GM23338 (cell line): Measurements from ENCODE around the gene SLC18A2.

Experiments used
- CREB1 ChIP-seq: fragments of 250-450 bp; sonication (Bioruptor Pico); IDR thresholded peaks from 2 replicates; pipeline ENCODE4 v1.5.0; 2020; ENCODE audit warnings: low read depth, mild to moderate bottlenecking, moderate library complexity
- ETS1 ChIP-seq: IDR thresholded peaks from 2 replicates; pipeline ENCODE4 v1.6.1; 2016; ENCODE audit warnings: antibody characterized with exemption
- EZH2 ChIP-seq: fragments of 200-600 bp; sonication (generic); IDR thresholded peaks from one replicate; pipeline ENCODE4 v1.8.0; 2017; ENCODE audit warnings: antibody characterized with exemption, mild to moderate bottlenecking, low read depth; ENCODE audit not compliant: unreplicated experiment
- EZH2phosphoT487 ChIP-seq: fragments of 200-600 bp; sonication (generic); IDR thresholded peaks from one replicate; pipeline ENCODE4 v1.8.1; 2018; ENCODE audit warnings: antibody characterized with exemption; ENCODE audit not compliant: unreplicated experiment
- JUNB ChIP-seq: IDR thresholded peaks from one replicate; pipeline ENCODE4 v1.6.1; 2016; ENCODE audit warnings: antibody characterized with exemption; ENCODE audit not compliant: unreplicated experiment
- NANOG ChIP-seq: IDR thresholded peaks from 2 replicates; pipeline ENCODE4 v1.6.1; 2016; ENCODE audit warnings: antibody characterized with exemption, borderline replicate concordance
- POLR2AphosphoS5 ChIP-seq: IDR thresholded peaks from 2 replicates; pipeline ENCODE4 v1.6.1; 2016; ENCODE audit warnings: antibody characterized with exemption, low read depth
- STAT1 ChIP-seq: IDR thresholded peaks from one replicate; pipeline ENCODE4 v1.6.1; 2016; ENCODE audit warnings: antibody characterized with exemption; ENCODE audit not compliant: unreplicated experiment
- ZNF114 ChIP-seq: fragments of 250-450 bp; sonication (Bioruptor Pico); IDR thresholded peaks from 2 replicates; pipeline ENCODE4 v1.5.0; 2020; ENCODE audit warnings: mild to moderate bottlenecking, moderate library complexity
- ZNF331 ChIP-seq: fragments of 250-450 bp; sonication (Bioruptor Pico); IDR thresholded peaks from 2 replicates; pipeline ENCODE4 v1.5.0; 2020; ENCODE audit warnings: low read depth, mild to moderate bottlenecking, moderate library complexity
- ZNF462 ChIP-seq: fragments of 250-450 bp; sonication (Bioruptor Pico); IDR thresholded peaks from 2 replicates; pipeline ENCODE4 v1.5.0; 2020; ENCODE audit warnings: mild to moderate bottlenecking, moderate library complexity
- TF ChIP-seq, protein P1 (sequence below), 2 experiments: fragments of 200-600 bp in 1 of 2; sonication (generic) in 1 of 2; conservative IDR thresholded peaks; 2 replicates each; pipeline versions ENCODE4 v1.5.1 to v1.6.1; 2016 to 2017; ENCODE audit warnings: antibody characterized with exemption in 2 of 2, low read depth in 2 of 2, mild to moderate bottlenecking in 2 of 2, moderate library complexity in 1 of 2
- TF ChIP-seq, protein P2 (sequence below): IDR thresholded peaks from one replicate; pipeline ENCODE4 v1.6.1; 2018; ENCODE audit warnings: antibody characterized with exemption; ENCODE audit not compliant: unreplicated experiment

DNA sequence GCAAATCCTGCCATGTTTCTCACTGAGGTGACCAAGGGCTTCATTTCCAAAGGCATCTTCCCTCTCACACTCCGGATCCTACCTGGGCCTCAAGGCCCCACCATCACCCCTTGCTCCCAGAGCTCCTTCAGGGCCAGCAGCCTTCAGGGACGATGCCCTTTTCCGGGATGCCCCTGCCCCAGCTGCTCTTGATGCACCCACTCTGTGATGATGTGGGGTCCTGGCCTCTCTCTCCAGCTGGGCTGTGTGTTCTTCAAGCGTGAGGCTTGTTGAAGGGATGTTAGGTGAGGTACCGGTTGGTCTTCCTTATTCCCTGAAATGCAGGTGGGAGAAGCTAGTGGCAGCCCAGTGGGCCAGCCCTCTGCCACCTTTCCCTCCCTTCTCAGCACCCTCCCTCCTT lies 18.4 kb upstream of the SLC18A2 start:
- TF ChIP-seq, protein P1, sequence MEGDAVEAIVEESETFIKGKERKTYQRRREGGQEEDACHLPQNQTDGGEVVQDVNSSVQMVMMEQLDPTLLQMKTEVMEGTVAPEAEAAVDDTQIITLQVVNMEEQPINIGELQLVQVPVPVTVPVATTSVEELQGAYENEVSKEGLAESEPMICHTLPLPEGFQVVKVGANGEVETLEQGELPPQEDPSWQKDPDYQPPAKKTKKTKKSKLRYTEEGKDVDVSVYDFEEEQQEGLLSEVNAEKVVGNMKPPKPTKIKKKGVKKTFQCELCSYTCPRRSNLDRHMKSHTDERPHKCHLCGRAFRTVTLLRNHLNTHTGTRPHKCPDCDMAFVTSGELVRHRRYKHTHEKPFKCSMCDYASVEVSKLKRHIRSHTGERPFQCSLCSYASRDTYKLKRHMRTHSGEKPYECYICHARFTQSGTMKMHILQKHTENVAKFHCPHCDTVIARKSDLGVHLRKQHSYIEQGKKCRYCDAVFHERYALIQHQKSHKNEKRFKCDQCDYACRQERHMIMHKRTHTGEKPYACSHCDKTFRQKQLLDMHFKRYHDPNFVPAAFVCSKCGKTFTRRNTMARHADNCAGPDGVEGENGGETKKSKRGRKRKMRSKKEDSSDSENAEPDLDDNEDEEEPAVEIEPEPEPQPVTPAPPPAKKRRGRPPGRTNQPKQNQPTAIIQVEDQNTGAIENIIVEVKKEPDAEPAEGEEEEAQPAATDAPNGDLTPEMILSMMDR (conservative IDR thresholded peaks at IDR 0.05; ENCODE audit: low read depth in 2 of 2): no peak
- TF ChIP-seq EZH2phosphoT487 (no peak), POLR2AphosphoS5 (no peak), EZH2 (no peak), CREB1 (no peak), JUNB (no peak), ZNF331 (CRISPR knock-in tag) (no peak), STAT1 (no peak), ZNF114 (CRISPR knock-in tag) (no peak), ETS1 (no peak), ZNF462 (CRISPR knock-in tag) (no peak), NANOG (no peak)
- TF ChIP-seq, protein P2, sequence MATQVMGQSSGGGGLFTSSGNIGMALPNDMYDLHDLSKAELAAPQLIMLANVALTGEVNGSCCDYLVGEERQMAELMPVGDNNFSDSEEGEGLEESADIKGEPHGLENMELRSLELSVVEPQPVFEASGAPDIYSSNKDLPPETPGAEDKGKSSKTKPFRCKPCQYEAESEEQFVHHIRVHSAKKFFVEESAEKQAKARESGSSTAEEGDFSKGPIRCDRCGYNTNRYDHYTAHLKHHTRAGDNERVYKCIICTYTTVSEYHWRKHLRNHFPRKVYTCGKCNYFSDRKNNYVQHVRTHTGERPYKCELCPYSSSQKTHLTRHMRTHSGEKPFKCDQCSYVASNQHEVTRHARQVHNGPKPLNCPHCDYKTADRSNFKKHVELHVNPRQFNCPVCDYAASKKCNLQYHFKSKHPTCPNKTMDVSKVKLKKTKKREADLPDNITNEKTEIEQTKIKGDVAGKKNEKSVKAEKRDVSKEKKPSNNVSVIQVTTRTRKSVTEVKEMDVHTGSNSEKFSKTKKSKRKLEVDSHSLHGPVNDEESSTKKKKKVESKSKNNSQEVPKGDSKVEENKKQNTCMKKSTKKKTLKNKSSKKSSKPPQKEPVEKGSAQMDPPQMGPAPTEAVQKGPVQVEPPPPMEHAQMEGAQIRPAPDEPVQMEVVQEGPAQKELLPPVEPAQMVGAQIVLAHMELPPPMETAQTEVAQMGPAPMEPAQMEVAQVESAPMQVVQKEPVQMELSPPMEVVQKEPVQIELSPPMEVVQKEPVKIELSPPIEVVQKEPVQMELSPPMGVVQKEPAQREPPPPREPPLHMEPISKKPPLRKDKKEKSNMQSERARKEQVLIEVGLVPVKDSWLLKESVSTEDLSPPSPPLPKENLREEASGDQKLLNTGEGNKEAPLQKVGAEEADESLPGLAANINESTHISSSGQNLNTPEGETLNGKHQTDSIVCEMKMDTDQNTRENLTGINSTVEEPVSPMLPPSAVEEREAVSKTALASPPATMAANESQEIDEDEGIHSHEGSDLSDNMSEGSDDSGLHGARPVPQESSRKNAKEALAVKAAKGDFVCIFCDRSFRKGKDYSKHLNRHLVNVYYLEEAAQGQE: no peak
